Measurements from ENCODE around the gene CNPY2. TPM values are rescaled to one million over a fixed set of nuclear protein-coding genes. Genes with fewer than 3 reads are reported as not detected.

Gene CNPY2
- total RNA-seq, 3 donors from 2014 or later, result 69.9 to 86.1 (median 85.9) TPM

GRCh38 chr12:56260921-56261320 lies 54.9 kb downstream of the CNPY2 start:
- TF ChIP-seq POLR2AphosphoS5 (IDR thresholded peaks at IDR 0.05) (no peak), POLR2A (IDR thresholded peaks at IDR 0.05) (no peak), CTCF (IDR thresholded peaks at IDR 0.05) (no peak)
- intact Hi-C loops (cut with DNase I; ENCODE audit: low total_unique reads), result no loop called here
- Histone ChIP-seq H3K27me3 (no peaks in the 10 kb centered on the region), H3K27ac (no peak overlapping the region), H3K4me3 (no peak overlapping the region), H3K36me3 (no peaks in the 10 kb centered on the region), H3K4me1 (peaks cover 0 to 12% of the 10 kb centered on the region in 2 donors), H3K9me3 (no peaks in the 10 kb centered on the region)
- no peak for DNase-seq (ENCODE audit: low spot score in 2 of 2)

DNA sequence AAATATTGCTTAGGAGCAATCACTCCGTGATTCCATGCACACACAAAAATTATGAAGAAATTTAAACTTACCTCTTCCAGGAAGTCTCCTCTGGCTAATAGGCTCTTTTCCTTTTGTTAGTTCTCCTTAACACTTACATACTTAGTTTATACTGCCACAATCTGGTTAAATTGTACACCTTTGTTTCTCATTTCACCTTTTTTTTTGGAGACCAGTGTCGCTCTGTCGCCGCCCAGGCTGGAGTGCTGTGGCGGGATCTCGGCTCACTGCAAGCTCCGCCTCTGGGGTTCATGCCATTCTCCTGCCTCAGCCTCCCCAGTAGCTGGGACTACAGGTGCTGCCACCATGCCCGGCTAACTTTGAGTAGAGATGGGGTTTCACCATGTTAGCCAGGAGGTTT lies 55.4 kb downstream of the CNPY2 start:
- Histone ChIP-seq H3K4me1 (peaks cover 0 to 12% of the 10 kb centered on the region in 2 donors), H3K36me3 (no peaks in the 10 kb centered on the region), H3K27me3 (no peaks in the 10 kb centered on the region), H3K9me3 (no peaks in the 10 kb centered on the region), H3K27ac (no peak overlapping the region), H3K4me3 (no peak overlapping the region)
- intact Hi-C loops (cut with DNase I; ENCODE audit: low total_unique reads), result no loop called here
- no peak for TF ChIP-seq CTCF (IDR thresholded peaks at IDR 0.05)
- no peak for TF ChIP-seq POLR2A (IDR thresholded peaks at IDR 0.05)
- no peak for TF ChIP-seq POLR2AphosphoS5 (IDR thresholded peaks at IDR 0.05)
- no peak for DNase-seq (ENCODE audit: low spot score in 2 of 2)

Other genes starting within 250 kb of the CNPY2 start
- gene ERBB3, start 235.8 kb downstream of the CNPY2 start, total RNA-seq, result 100 to 1,000 TPM in 2 of 3 donors, under 1 TPM in 1; 0.48 to 187 (median 119) TPM
- 100 to 1,000 TPM in 2 of 3 donors, 10 to 100 TPM in 1; 94.4 to 134 (median 116) TPM for gene PA2G4, start 211.4 kb downstream of the CNPY2 start, total RNA-seq
- gene RPL41, start 199.4 kb downstream of the CNPY2 start, total RNA-seq, result 1,000 to 10,000 TPM; 3,675 to 5,580 (median 4,429) TPM
- gene ZC3H10, start 197.7 kb downstream of the CNPY2 start, total RNA-seq, result 1 to 10 TPM; 3.6 to 4.8 (median 4.7) TPM
- 100 to 1,000 TPM; 132 to 243 (median 146) TPM for gene ESYT1, start 187.7 kb downstream of the CNPY2 start, total RNA-seq
- gene MYL6B, start 163.4 kb downstream of the CNPY2 start, total RNA-seq, result 10 to 100 TPM; 29.6 to 52.8 (median 43.2) TPM
- 1,000 to 10,000 TPM; 1,725 to 2,481 (median 1,981) TPM for gene MYL6, start 157.6 kb downstream of the CNPY2 start, total RNA-seq
- 100 to 1,000 TPM; 105 to 114 (median 106) TPM for gene SMARCC2, start 126.5 kb downstream of the CNPY2 start, total RNA-seq
- 10 to 100 TPM; 64.4 to 86.6 (median 81.3) TPM for gene RNF41, start 94.1 kb downstream of the CNPY2 start, total RNA-seq
- gene NABP2, start 91.6 kb downstream of the CNPY2 start, total RNA-seq, result 10 to 100 TPM; 24.7 to 31.2 (median 27.5) TPM
- gene SLC39A5, start 85.9 kb downstream of the CNPY2 start, total RNA-seq, result under 1 TPM in 1 of 3 donors, not detected in 2; 0.98 TPM
- 10 to 100 TPM; 12.8 to 18.4 (median 14.9) TPM for gene ANKRD52, start 57.6 kb downstream of the CNPY2 start, total RNA-seq
- 10 to 100 TPM; 18.7 to 23.7 (median 18.7) TPM for gene COQ10A, start 49.0 kb downstream of the CNPY2 start, total RNA-seq
- gene CS, start 15.7 kb downstream of the CNPY2 start, total RNA-seq, result 100 to 1,000 TPM in 2 of 3 donors, 10 to 100 TPM in 1; 79.2 to 132 (median 103) TPM
- gene PAN2, start 18.0 kb upstream of the CNPY2 start, total RNA-seq, result 10 to 100 TPM; 44.3 to 84.4 (median 54.1) TPM
- under 1 TPM in 1 of 3 donors, not detected in 2; 0.88 TPM for gene IL23A, start 22.9 kb upstream of the CNPY2 start, total RNA-seq
- gene STAT2, start 44.1 kb upstream of the CNPY2 start, total RNA-seq, result 100 to 1,000 TPM; 198 to 207 (median 198) TPM
- gene APOF, start 46.9 kb upstream of the CNPY2 start, total RNA-seq, result not detected
- 1 to 10 TPM; 4.5 to 7.2 (median 6.7) TPM for gene TIMELESS, start 133.4 kb upstream of the CNPY2 start, total RNA-seq
- not detected for gene MIP, start 138.7 kb upstream of the CNPY2 start, total RNA-seq
- 1 to 10 TPM; 2.9 to 4.8 (median 3.6) TPM for gene SPRYD4, start 152.6 kb upstream of the CNPY2 start, total RNA-seq
- gene GLS2, start 172.2 kb upstream of the CNPY2 start, total RNA-seq, result 1 to 10 TPM in 2 of 3 donors, under 1 TPM in 1; 0.16 to 5.1 (median 4.6) TPM
- gene RBMS2, start 205.8 kb upstream of the CNPY2 start, total RNA-seq, result 10 to 100 TPM; 22.9 to 27.5 (median 27.2) TPM

All from breast epithelium (tissue), 4 donors.